ENCODE results near the gene SLC25A51. TPM values are rescaled to one million over a fixed set of nuclear protein-coding genes. Genes with fewer than 3 reads are reported as not detected.

The SLC25A51 gene
- total RNA-seq, 1 donor from 2014 or later = 39.6 TPM

- H3K27me3 ChIP-seq (ENCODE audit: insufficient read depth, low read length) = no peaks in the 10 kb centered on the region
- H3K36me3 ChIP-seq (ENCODE audit: insufficient read depth, low read length) = peaks cover 4% of the 10 kb centered on the region
- peaks cover 42% of the 10 kb centered on the region for H3K4me1 ChIP-seq (ENCODE audit: insufficient read depth, low read length)
- Mint-ChIP-seq H3K4me3 (ENCODE audit: unreplicated experiment) (peak overlapping the region; percentile 58), H3K27me3 (ENCODE audit: low read depth, unreplicated experiment) (no peaks in the 10 kb centered on the region), H3K4me1 (ENCODE audit: low read depth, unreplicated experiment) (peaks cover 67% of the 10 kb centered on the region), H3K9me3 (ENCODE audit: unreplicated experiment) (no peaks in the 10 kb centered on the region), H3K27ac (ENCODE audit: unreplicated experiment) (peak overlapping the region; percentile 97), H3K36me3 (ENCODE audit: low read depth, unreplicated experiment) (peaks cover 43% of the 10 kb centered on the region)
- H4K20me1 ChIP-seq (ENCODE audit: insufficient read depth, low read length) = no peaks in the 10 kb centered on the region
- TF ChIP-seq EZH2 (IDR thresholded peaks at IDR 0.05; ENCODE audit: insufficient read depth, low read length) = no peak
- no peak for TF ChIP-seq CTCF (IDR thresholded peaks at IDR 0.05; ENCODE audit: insufficient read depth, low read depth, low read length)
- peak overlapping the region; percentile 77 for H3K9ac ChIP-seq (ENCODE audit: low read length)
- DNase-seq (ENCODE audit: low read depth) (peak; percentile 86), FAIRE-seq (no peak)
- no peaks in the 10 kb centered on the region for H3K9me3 ChIP-seq (ENCODE audit: insufficient read depth, low read depth, low read length)
- H3K4me2 ChIP-seq (ENCODE audit: low read length) = peak overlapping the region; percentile 69
- H3K27ac ChIP-seq (ENCODE audit: low read depth, low read length) = peak overlapping the region; percentile 95
- no peak overlapping the region for H2AFZ ChIP-seq (ENCODE audit: low read depth, low read length)
- H3K79me2 ChIP-seq (ENCODE audit: insufficient read depth, low read length) = peaks cover 27% of the 10 kb centered on the region
- H3K4me3 ChIP-seq (ENCODE audit: insufficient read depth, low read depth, low read length) = no peak overlapping the region
Measured at GRCh38 chr9:37952731-37953130, 48.8 kb upstream of the SLC25A51 start.

- Histone ChIP-seq H3K9me3 (ENCODE audit: insufficient read depth, low read depth, low read length) (no peaks in the 10 kb centered on the region), H3K9ac (ENCODE audit: low read length) (peak overlapping the region; percentile 20), H3K4me3 (ENCODE audit: insufficient read depth, low read depth, low read length) (no peak overlapping the region), H3K4me1 (ENCODE audit: insufficient read depth, low read length) (peaks cover 42% of the 10 kb centered on the region), H2AFZ (ENCODE audit: low read depth, low read length) (no peak overlapping the region), H4K20me1 (ENCODE audit: insufficient read depth, low read length) (no peaks in the 10 kb centered on the region), H3K36me3 (ENCODE audit: insufficient read depth, low read length) (peaks cover 10% of the 10 kb centered on the region), H3K27me3 (ENCODE audit: insufficient read depth, low read length) (no peaks in the 10 kb centered on the region), H3K27ac (ENCODE audit: low read depth, low read length) (peak overlapping the region; percentile 95), H3K4me2 (ENCODE audit: low read length) (no peak overlapping the region), H3K79me2 (ENCODE audit: insufficient read depth, low read length) (peaks cover 23% of the 10 kb centered on the region)
- Mint-ChIP-seq H3K4me1 (ENCODE audit: low read depth, unreplicated experiment) (peaks cover 72% of the 10 kb centered on the region), H3K27ac (ENCODE audit: unreplicated experiment) (peak overlapping the region; percentile 79), H3K9me3 (ENCODE audit: unreplicated experiment) (no peaks in the 10 kb centered on the region), H3K36me3 (ENCODE audit: low read depth, unreplicated experiment) (peaks cover 43% of the 10 kb centered on the region), H3K4me3 (ENCODE audit: unreplicated experiment) (peak overlapping the region; percentile 9), H3K27me3 (ENCODE audit: low read depth, unreplicated experiment) (no peaks in the 10 kb centered on the region)
- TF ChIP-seq CTCF (IDR thresholded peaks at IDR 0.05; ENCODE audit: insufficient read depth, low read depth, low read length) = no peak
- TF ChIP-seq EZH2 (IDR thresholded peaks at IDR 0.05; ENCODE audit: insufficient read depth, low read length) = no peak
- no peak for FAIRE-seq
- no peak for DNase-seq (ENCODE audit: low read depth)
Measured at GRCh38 chr9:37951671-37952449, 47.9 kb upstream of the SLC25A51 start.

- peaks cover 12% of the 10 kb centered on the region for H3K36me3 ChIP-seq (ENCODE audit: insufficient read depth, low read length)
- H3K36me3 Mint-ChIP-seq (ENCODE audit: low read depth, unreplicated experiment) = peaks cover 51% of the 10 kb centered on the region
- H3K9ac ChIP-seq (ENCODE audit: low read length) = no peak overlapping the region
- peaks cover 79% of the 10 kb centered on the region for H3K4me1 Mint-ChIP-seq (ENCODE audit: low read depth, unreplicated experiment)
- peaks cover 16% of the 10 kb centered on the region for H3K79me2 ChIP-seq (ENCODE audit: insufficient read depth, low read length)
- H3K27me3 Mint-ChIP-seq (ENCODE audit: low read depth, unreplicated experiment) = no peaks in the 10 kb centered on the region
- DNase-seq (ENCODE audit: low read depth) = no peak
- H3K27me3 ChIP-seq (ENCODE audit: insufficient read depth, low read length) = no peaks in the 10 kb centered on the region
- no peaks in the 10 kb centered on the region for H3K9me3 Mint-ChIP-seq (ENCODE audit: unreplicated experiment)
- H3K4me2 ChIP-seq (ENCODE audit: low read length) = no peak overlapping the region
- H2AFZ ChIP-seq (ENCODE audit: low read depth, low read length) = no peak overlapping the region
- H3K27ac Mint-ChIP-seq (ENCODE audit: unreplicated experiment) = peak overlapping the region; percentile 60
- no peak overlapping the region for H3K4me3 ChIP-seq (ENCODE audit: insufficient read depth, low read depth, low read length)
- H3K27ac ChIP-seq (ENCODE audit: low read depth, low read length) = no peak overlapping the region
- no peak for FAIRE-seq
- H3K4me1 ChIP-seq (ENCODE audit: insufficient read depth, low read length) = peaks cover 42% of the 10 kb centered on the region
- no peak for TF ChIP-seq CTCF (IDR thresholded peaks at IDR 0.05; ENCODE audit: insufficient read depth, low read depth, low read length)
- no peak for TF ChIP-seq EZH2 (IDR thresholded peaks at IDR 0.05; ENCODE audit: insufficient read depth, low read length)
- H4K20me1 ChIP-seq (ENCODE audit: insufficient read depth, low read length) = no peaks in the 10 kb centered on the region
- peak overlapping the region; percentile 20 for H3K4me3 Mint-ChIP-seq (ENCODE audit: unreplicated experiment)
- no peaks in the 10 kb centered on the region for H3K9me3 ChIP-seq (ENCODE audit: insufficient read depth, low read depth, low read length)
Measured at GRCh38 chr9:37950561-37950960, 46.6 kb upstream of the SLC25A51 start.

Data from astrocyte (in vitro differentiated cells and primary cell).